CD4-positive, alpha-beta T cell (primary cell): ENCODE measurements around the gene HMGN2. TPM values are rescaled to one million over a fixed set of nuclear protein-coding genes. Genes with fewer than 3 reads are reported as not detected.

ENCODE experiments used
- ATAC-seq: fragments of 200-7000 bp; cut with Tn5 transposase; one replicate; pipeline ENCODE4 v1.10.0; 2022; ENCODE audit warnings: mild to moderate bottlenecking; ENCODE audit not compliant: poor library complexity
- CTCF ChIA-PET: fragments of 350-600 bp; sonication (Branson Sonifier 250); formaldehyde crosslinking; loops from one replicate; lab custom pipeline; 2021; ENCODE audit warnings: antibody characterized with exemption, inconsistent platforms; lab: Charles Lee
- POLR2A ChIA-PET: fragments of 350-600 bp; sonication (Branson Sonifier 250); formaldehyde crosslinking; loops from one replicate; lab custom pipeline; 2021; ENCODE audit warnings: antibody characterized with exemption, inconsistent platforms; lab: Charles Lee
- DNase-seq, 14 experiments: peaks; one replicate each; pipeline ENCODE4 v3.0.0-alpha.2; 2013 to 2020; ENCODE audit warnings: mixed read lengths in 2 of 14
- H3K27ac ChIP-seq, 2 donors: one replicate each; pipeline versions ENCODE4 v1.5.1 to v1.7.0; 2013; ENCODE audit warnings: low read length in 2 of 2, low read depth in 1 of 2, mild to moderate bottlenecking in 1 of 2
- H3K27me3 ChIP-seq, 2 experiments: 1 replicate in 1 of 2; 2 replicates in 1 of 2; pipeline versions ENCODE4 v1.6.1 to v1.7.0; 2013; ENCODE audit warnings: low read length in 2 of 2, control low read depth in 1 of 2, mild to moderate bottlenecking in 1 of 2, moderate library complexity in 1 of 2; ENCODE audit not compliant: insufficient read depth in 2 of 2, control insufficient read depth in 1 of 2
- H3K36me3 ChIP-seq: one replicate; pipeline ENCODE4 v1.6.1; 2013; ENCODE audit warnings: low read length, control low read depth; ENCODE audit not compliant: insufficient read depth
- H3K4me1 ChIP-seq: one replicate; pipeline ENCODE4 v1.6.1; 2013; ENCODE audit warnings: low read length, control low read depth; ENCODE audit not compliant: insufficient read depth
- H3K4me3 ChIP-seq: one replicate; pipeline ENCODE4 v1.5.1; 2013; ENCODE audit warnings: mild to moderate bottlenecking, low read length, moderate library complexity
- H3K9me3 ChIP-seq, 2 experiments: 1 replicate in 1 of 2; 2 replicates in 1 of 2; pipeline versions ENCODE4 v1.6.1 to v1.7.0; 2013; ENCODE audit warnings: low read length in 2 of 2, mild to moderate bottlenecking in 2 of 2, control low read depth in 1 of 2, moderate library complexity in 1 of 2; ENCODE audit not compliant: control insufficient read depth in 1 of 2, insufficient read depth in 1 of 2
- H3K27ac Mint-ChIP-seq: one replicate; pipeline ENCODE4 v1.8.0; 2020; ENCODE audit warnings: mixed read lengths
- H3K27me3 Mint-ChIP-seq: one replicate; pipeline ENCODE4 v1.8.0; 2021; ENCODE audit warnings: mixed read lengths
- H3K36me3 Mint-ChIP-seq: one replicate; pipeline ENCODE4 v1.8.0; 2021; ENCODE audit warnings: low read depth, mixed read lengths
- H3K4me1 Mint-ChIP-seq: one replicate; pipeline ENCODE4 v1.8.0; 2021; ENCODE audit warnings: low read depth, mixed read lengths
- H3K4me3 Mint-ChIP-seq: one replicate; pipeline ENCODE4 v1.8.0; 2020; ENCODE audit warnings: mild to moderate bottlenecking, mixed read lengths
- H3K9me3 Mint-ChIP-seq: one replicate; pipeline ENCODE4 v1.8.0; 2020; ENCODE audit warnings: mixed read lengths
- CTCF ChIP-seq: fragments of 200-600 bp; IDR thresholded peaks from one replicate; pipeline ENCODE4 v1.8.0; 2022; ENCODE audit warnings: antibody characterized with exemption, mild to moderate bottlenecking
- intact Hi-C, 2 experiments: fragments of 100-400 bp; cut with DNase I in 1 of 2; cut with micrococcal nuclease in 1 of 2; formaldehyde crosslinking; loops; one replicate each; pipeline versions ENCODE4 v1.15.1 to v1.9.0; 2023 to 2025; cut with DNase I, micrococcal nuclease
- total RNA-seq, 174 experiments: library from RNA in 2 of 174; stranded (reverse) in 2 of 174; gene quantifications; one replicate each; pipeline ENCODE4 v1.2.3 and lab custom pipeline; 2021 to 2026

The HMGN2 gene
- total RNA-seq, 2 experiments from 2014 or later = 323 to 330 TPM

GRCh38 chr1:26468911-26469310 lies 3.3 kb upstream of the HMGN2 start:
- H3K4me3 Mint-ChIP-seq = no peak overlapping the region
- no peaks in the 10 kb centered on the region for H3K9me3 ChIP-seq
- H3K27ac ChIP-seq = no peak overlapping the region
- DNase-seq = no peak
- no peak for ATAC-seq
- H3K36me3 ChIP-seq = peaks cover 47% of the 10 kb centered on the region
- H3K4me3 ChIP-seq = no peak overlapping the region
- H3K9me3 Mint-ChIP-seq = no peaks in the 10 kb centered on the region
- no peaks in the 10 kb centered on the region for H3K27me3 Mint-ChIP-seq
- ChIA-PET CTCF (no interaction called here), POLR2A (interaction anchor here (5.0 kb wide), 1 partner anchor 37 kb away, joined by 66 read pairs; the partner anchor contains the start of gene DHDDS)
- no peak for TF ChIP-seq CTCF
- intact Hi-C loops = no loop called here
- H3K4me1 ChIP-seq = peaks cover 30% of the 10 kb centered on the region
- peaks cover 30% of the 10 kb centered on the region for H3K4me1 Mint-ChIP-seq
- H3K36me3 Mint-ChIP-seq = peaks cover 63% of the 10 kb centered on the region
- H3K27ac Mint-ChIP-seq = no peak overlapping the region
- H3K27me3 ChIP-seq = no peaks in the 10 kb centered on the region

GRCh38 chr1:26469558-26469957 lies 2.7 kb upstream of the HMGN2 start:
- ChIA-PET CTCF (no interaction called here), POLR2A (interaction anchor here (4.5 to 5.0 kb wide), 2 partner anchors 30 to 37 kb away, joined by 56 to 66 read pairs; partner anchors contain the start of gene DHDDS)
- ATAC-seq (no peak), DNase-seq (no peak)
- H3K27ac Mint-ChIP-seq = no peak overlapping the region
- no peak overlapping the region for H3K4me3 Mint-ChIP-seq
- Histone ChIP-seq H3K27ac (no peak overlapping the region), H3K4me3 (no peak overlapping the region), H3K4me1 (peaks cover 32% of the 10 kb centered on the region), H3K27me3 (no peaks in the 10 kb centered on the region), H3K36me3 (peaks cover 49% of the 10 kb centered on the region), H3K9me3 (no peaks in the 10 kb centered on the region)
- TF ChIP-seq CTCF = no peak
- H3K27me3 Mint-ChIP-seq = no peaks in the 10 kb centered on the region
- peaks cover 36% of the 10 kb centered on the region for H3K4me1 Mint-ChIP-seq
- intact Hi-C loops = no loop called here
- no peaks in the 10 kb centered on the region for H3K9me3 Mint-ChIP-seq
- H3K36me3 Mint-ChIP-seq = peaks cover 63% of the 10 kb centered on the region

- intact Hi-C loops = loop anchor here in 1 of 2 experiments (2.0 to 5.0 kb wide), 2 partner anchors 38 to 189 kb away; partner anchors contain the start of genes DHDDS and SH3BGRL3
- no peaks in the 10 kb centered on the region for H3K27me3 ChIP-seq
- Mint-ChIP-seq H3K4me1 (peaks cover 44% of the 10 kb centered on the region), H3K4me3 (peak overlapping the region; percentile 100), H3K36me3 (peaks cover 59% of the 10 kb centered on the region), H3K9me3 (no peaks in the 10 kb centered on the region), H3K27ac (peak overlapping the region; percentile 99), H3K27me3 (no peaks in the 10 kb centered on the region)
- peak in 3 of 14 experiments; percentile 5 to 34 (median 17) for DNase-seq
- POLR2A ChIA-PET = interaction anchor here (0.8 to 5.0 kb wide), 15 partner anchors 10 to 651 kb away, joined by 3 to 66 read pairs (median 5); partner anchors contain the start of genes CEP85, DHDDS, MTFR1L and PAFAH2
- no peaks in the 10 kb centered on the region for H3K9me3 ChIP-seq
- CTCF ChIA-PET = interaction anchor here (0.6 to 2.8 kb wide), 7 partner anchors 9 to 576 kb away, joined by 3 to 21 read pairs (median 3); no protein-coding TSS in a partner anchor
- peak overlapping the region; percentile 78 for H3K4me3 ChIP-seq
- H3K4me1 ChIP-seq = peaks cover 32% of the 10 kb centered on the region
- no peak for TF ChIP-seq CTCF
- H3K27ac ChIP-seq = no peak overlapping the region
- peaks cover 43% of the 10 kb centered on the region for H3K36me3 ChIP-seq
- ATAC-seq = no peak
These were observed 1.3 kb upstream of the HMGN2 start for GRCh38 chr1:26470878-26471497.
